H9 (cell line): Measurements from ENCODE around the gene STBD1. TPM values are rescaled to one million over a fixed set of nuclear protein-coding genes. Genes with fewer than 3 reads are reported as not detected.

Experiments
- DNase-seq: peaks from one replicate; pipeline ENCODE4 v3.0.0-alpha.2; 2017
- H2AFZ ChIP-seq: one replicate; pipeline ENCODE4 v1.6.1; 2013; ENCODE audit warnings: mild to moderate bottlenecking, low read length, control low read depth, moderate library complexity
- H2AK5ac ChIP-seq: 2 replicates; pipeline ENCODE4 v1.6.1; 2013; ENCODE audit warnings: low read length, control low read depth, mixed read lengths; ENCODE audit not compliant: insufficient read length
- H2BK120ac ChIP-seq: one replicate; pipeline ENCODE4 v1.6.1; 2013; ENCODE audit warnings: low read depth, mild to moderate bottlenecking, low read length, control low read depth, inconsistent platforms; ENCODE audit not compliant: poor library complexity, severe bottlenecking
- H2BK12ac ChIP-seq: 2 replicates; pipeline ENCODE4 v1.6.1; 2013; ENCODE audit warnings: low read length, control low read depth, mixed read lengths, low read depth; ENCODE audit not compliant: insufficient read length
- H2BK15ac ChIP-seq: 2 replicates; pipeline ENCODE4 v1.6.1; 2013; ENCODE audit warnings: low read depth, low read length, control low read depth
- H2BK20ac ChIP-seq: one replicate; pipeline ENCODE4 v1.6.1; 2013; ENCODE audit warnings: low read depth, mild to moderate bottlenecking, low read length, control low read depth, inconsistent platforms; ENCODE audit not compliant: poor library complexity, severe bottlenecking
- H2BK5ac ChIP-seq: 2 replicates; pipeline ENCODE4 v1.6.1; 2013; ENCODE audit warnings: low read length, control low read depth, mixed read lengths; ENCODE audit not compliant: insufficient read length
- H3K14ac ChIP-seq: 2 replicates; pipeline ENCODE4 v1.6.1; 2013; ENCODE audit warnings: low read length, control low read depth; ENCODE audit not compliant: insufficient read depth
- H3K18ac ChIP-seq: 2 replicates; pipeline ENCODE4 v1.6.1; 2013; ENCODE audit warnings: low read depth, mild to moderate bottlenecking, mixed read lengths, low read length, control low read depth; ENCODE audit not compliant: insufficient read length
- H3K23ac ChIP-seq: 2 replicates; pipeline ENCODE4 v1.6.1; 2013; ENCODE audit warnings: low read length, control low read depth, mixed read lengths, low read depth; ENCODE audit not compliant: insufficient read length
- H3K23me2 ChIP-seq: 2 replicates; pipeline ENCODE4 v1.6.1; 2013; ENCODE audit warnings: low read depth, mild to moderate bottlenecking, mixed read lengths, low read length, control low read depth; ENCODE audit not compliant: insufficient read length, poor library complexity, severe bottlenecking
- H3K27ac ChIP-seq: 2 replicates; pipeline ENCODE4 v1.5.1; 2013; ENCODE audit warnings: low read length, control low read depth, mixed read lengths, low read depth; ENCODE audit not compliant: insufficient read length
- H3K27me3 ChIP-seq: 2 replicates; pipeline ENCODE4 v1.6.1; 2013; ENCODE audit warnings: low read length, control low read depth, inconsistent platforms; ENCODE audit not compliant: insufficient read depth
- H3K4ac ChIP-seq: 2 replicates; pipeline ENCODE4 v1.6.1; 2013; ENCODE audit warnings: low read depth, mild to moderate bottlenecking, control low read depth, inconsistent platforms, low read length, moderate library complexity
- H3K4me1 ChIP-seq: 2 replicates; pipeline ENCODE4 v1.6.1; 2013; ENCODE audit warnings: low read length, control low read depth, inconsistent platforms; ENCODE audit not compliant: insufficient read depth
- H3K4me2 ChIP-seq: 2 replicates; pipeline ENCODE4 v1.6.1; 2013; ENCODE audit warnings: low read length, control low read depth, mixed read lengths; ENCODE audit not compliant: insufficient read length, insufficient read depth
- H3K56ac ChIP-seq: 2 replicates; pipeline ENCODE4 v1.6.1; 2013; ENCODE audit warnings: low read depth, mild to moderate bottlenecking, mixed read lengths, low read length, control low read depth; ENCODE audit not compliant: insufficient read length
- H3K79me1 ChIP-seq: 2 replicates; pipeline ENCODE4 v1.6.1; 2013; ENCODE audit warnings: low read depth, mild to moderate bottlenecking, moderate library complexity, low read length, control low read depth, inconsistent platforms; ENCODE audit not compliant: insufficient read depth, poor library complexity, severe bottlenecking
- H3K79me2 ChIP-seq: 2 replicates; pipeline ENCODE4 v1.6.1; 2013; ENCODE audit warnings: low read length, control low read depth, inconsistent platforms; ENCODE audit not compliant: insufficient read depth
- H3K9ac ChIP-seq: 2 replicates; pipeline ENCODE4 v1.6.1; 2013; ENCODE audit warnings: low read length, control low read depth, mixed read lengths; ENCODE audit not compliant: insufficient read length; ENCODE audit errors: extremely low read depth
- H3K9me3 ChIP-seq: one replicate; pipeline ENCODE4 v1.6.1; 2013; ENCODE audit warnings: low read depth, low read length, inconsistent platforms; ENCODE audit not compliant: control insufficient read depth
- H3T11ph ChIP-seq: one replicate; pipeline ENCODE4 v1.6.1; 2013; ENCODE audit warnings: mild to moderate bottlenecking, low read length, control low read depth, inconsistent platforms
- H4K20me1 ChIP-seq: one replicate; pipeline ENCODE4 v1.6.1; 2013; ENCODE audit not compliant: control insufficient read depth, insufficient read length, insufficient read depth
- H4K5ac ChIP-seq: 2 replicates; pipeline ENCODE4 v1.6.1; 2013; ENCODE audit warnings: low read depth, mild to moderate bottlenecking, mixed read lengths, low read length, control low read depth; ENCODE audit not compliant: insufficient read length
- H4K8ac ChIP-seq: replicated peaks from 2 replicates; pipeline ENCODE4 v1.6.1; 2013; ENCODE audit warnings: low read length, control low read depth, mixed read lengths, low read depth; ENCODE audit not compliant: insufficient read length
- H4K91ac ChIP-seq: 2 replicates; pipeline ENCODE4 v1.6.1; 2013; ENCODE audit warnings: low read depth, mild to moderate bottlenecking, moderate library complexity, mixed read lengths, low read length, control low read depth; ENCODE audit not compliant: insufficient read length
- H3K27ac Mint-ChIP-seq, 3 experiments: 2 replicates in 2 of 3; 3 replicates in 1 of 3; pipeline ENCODE4 v1.8.0; 2020 to 2021; ENCODE audit warnings: mixed read lengths in 3 of 3, mild to moderate bottlenecking in 1 of 3, moderate library complexity in 1 of 3
- H3K27me3 Mint-ChIP-seq: 2 replicates; pipeline ENCODE4 v1.8.0; 2021; ENCODE audit warnings: low read depth, mild to moderate bottlenecking, moderate library complexity, mixed read lengths
- H3K36me3 Mint-ChIP-seq, 3 experiments: 2 replicates in 2 of 3; 3 replicates in 1 of 3; pipeline ENCODE4 v1.8.0; 2020 to 2021; ENCODE audit warnings: low read depth in 3 of 3, mixed read lengths in 3 of 3; ENCODE audit not compliant: insufficient read depth in 1 of 3
- H3K4me1 Mint-ChIP-seq, 2 experiments: 2 replicates each; pipeline ENCODE4 v1.8.0; 2020; ENCODE audit warnings: mixed read lengths in 2 of 2
- H3K4me3 Mint-ChIP-seq, 2 experiments: 2 replicates in 1 of 2; 3 replicates in 1 of 2; pipeline ENCODE4 v1.8.0; 2020 to 2021; ENCODE audit warnings: mild to moderate bottlenecking in 2 of 2, mixed read lengths in 2 of 2, moderate library complexity in 1 of 2
- H3K9me3 Mint-ChIP-seq, 2 experiments: 2 replicates in 1 of 2; 3 replicates in 1 of 2; pipeline ENCODE4 v1.8.0; 2020; ENCODE audit warnings: mild to moderate bottlenecking in 2 of 2, mixed read lengths in 2 of 2, moderate library complexity in 1 of 2
- CTCF ChIP-seq: fragments of 200-600 bp; sonication (generic); conservative IDR thresholded peaks from 3 replicates; pipeline ENCODE4 v1.8.0; 2021; ENCODE audit warnings: antibody characterized with exemption, mild to moderate bottlenecking
- WGBS: extraction: QIAGEN DNeasy Blood & Tissue Kit; methylation state at CpG from one replicate; pipeline ENCODE4 v1.1.7; 2013; ENCODE audit warnings: missing lambda C conversion rate, low lambda C conversion rate, mixed read lengths; ENCODE audit not compliant: insufficient read length; ENCODE audit errors: extremely low coverage; 5-methylcytosine and 5-hydroxymethylcytosine counted together
- total RNA-seq: library from RNA; stranded (reverse); gene quantifications from 2 replicates; pipeline ENCODE4 v1.2.1, GENCODE V29; 2021

The STBD1 gene
- total RNA-seq, 1 experiment from 2014 or later = 1.1 TPM

- peaks cover 5% of the 10 kb centered on the region for H3K23me2 ChIP-seq
- H3K27ac ChIP-seq = no peak overlapping the region
- H3K14ac ChIP-seq = no peak overlapping the region
- no peak overlapping the region for H2AK5ac ChIP-seq
- H4K91ac ChIP-seq = no peak overlapping the region
- H3K27me3 Mint-ChIP-seq = peaks cover 13% of the 10 kb centered on the region
- WGBS = no CpG with 5 or more reads among the region's 1 CpG
- no peak overlapping the region for H3K4me3 Mint-ChIP-seq
- H3K18ac ChIP-seq = no peak overlapping the region
- H2BK120ac ChIP-seq = no peak overlapping the region
- H3K56ac ChIP-seq = no peak overlapping the region
- no peak overlapping the region for H2BK12ac ChIP-seq
- H2BK15ac ChIP-seq = no peak overlapping the region
- H4K5ac ChIP-seq = no peak overlapping the region
- peaks cover 1 to 5% (median 4%) of the 10 kb centered on the region in 3 experiments; a peak in 5 of 7 replicates for H3K36me3 Mint-ChIP-seq
- H3K23ac ChIP-seq = no peak overlapping the region
- no peaks in the 10 kb centered on the region for H3K9me3 ChIP-seq
- H3K9me3 Mint-ChIP-seq = peaks cover 5 to 15% of the 10 kb centered on the region in 2 experiments
- no peaks in the 10 kb centered on the region for H3K79me1 ChIP-seq
- peaks cover 1% of the 10 kb centered on the region; the same call in 1 of the 2 replicates for H3K4me1 ChIP-seq
- H3K27me3 ChIP-seq = peaks cover 4% of the 10 kb centered on the region; the same call in 1 of the 2 replicates
- H4K20me1 ChIP-seq = no peaks in the 10 kb centered on the region
- TF ChIP-seq CTCF = no peak
- DNase-seq = no peak
- no peak overlapping the region for H3K27ac Mint-ChIP-seq
- no peak overlapping the region for H3K4ac ChIP-seq
- no peaks in the 10 kb centered on the region for H3K79me2 ChIP-seq
- H2BK20ac ChIP-seq = no peak overlapping the region
- no peak overlapping the region for H3K4me2 ChIP-seq
- no peak overlapping the region for H2AFZ ChIP-seq
- H3T11ph ChIP-seq = no peak overlapping the region
- no peak overlapping the region for H2BK5ac ChIP-seq
- H3K9ac ChIP-seq = no peak overlapping the region
- H3K4me1 Mint-ChIP-seq = peaks cover 2 to 8% of the 10 kb centered on the region in 2 experiments; a peak in 3 of 4 replicates
- H4K8ac ChIP-seq = no peak overlapping the region
Observed at GRCh38 chr4:76301775-76302162, 4.8 kb upstream of the STBD1 start.
